K562 (cell line): ENCODE measurements around the gene DLGAP1. TPM values are rescaled to one million over a fixed set of nuclear protein-coding genes. Genes with fewer than 3 reads are reported as not detected.

ENCODE experiments used
- ELF4 ChIP-seq: fragments of 450-650 bp; formaldehyde crosslinking; IDR thresholded peaks from 2 replicates; pipeline ENCODE4 v1.4.0; 2022; ENCODE audit warnings: missing genetic modification characterization
- FOXK1 ChIP-seq: sonication (generic); formaldehyde crosslinking; IDR thresholded peaks from 2 replicates; pipeline ENCODE4 v1.8.0; 2022; ENCODE audit warnings: missing genetic modification reagents, mild to moderate bottlenecking, borderline replicate concordance
- PTTG1 ChIP-seq: fragments of 450-650 bp; IDR thresholded peaks from 2 replicates; pipeline ENCODE4 v1.6.1; 2016; ENCODE audit warnings: low read depth, mild to moderate bottlenecking, missing genetic modification characterization, missing compliant biosample characterization
- RAD21 ChIP-seq, 2 experiments: fragments of 250-450 bp in 1 of 2; fragments of 450-650 bp in 1 of 2; sonication (Bioruptor Pico) in 1 of 2; formaldehyde crosslinking in 1 of 2; IDR thresholded peaks in 1 of 2; conservative IDR thresholded peaks in 1 of 2; 2 replicates each; pipeline versions ENCODE4 v1.4.0 to v1.8.0; 2020 to 2022; ENCODE audit warnings: mild to moderate bottlenecking in 2 of 2, moderate library complexity in 1 of 2
- RBBP5 ChIP-seq: fragments of 200-600 bp; sonication (generic); IDR thresholded peaks from 2 replicates; pipeline ENCODE4 v1.6.1; 2012; ENCODE audit warnings: borderline replicate concordance, mild to moderate bottlenecking, low read length, control low read depth, inconsistent platforms; ENCODE audit not compliant: insufficient read depth, poor library complexity, severe bottlenecking
- RFX1 ChIP-seq: fragments of 450-650 bp; IDR thresholded peaks from 2 replicates; pipeline ENCODE4 v1.6.1; 2016; ENCODE audit warnings: mild to moderate bottlenecking, moderate library complexity
- SMAD4 ChIP-seq: fragments of 250-450 bp; sonication (Bioruptor Pico); conservative IDR thresholded peaks from 2 replicates; pipeline ENCODE4 v1.8.0; 2021; ENCODE audit warnings: inconsistent platforms, mild to moderate bottlenecking, moderate library complexity
- TBL1XR1 ChIP-seq, 2 experiments: IDR thresholded peaks; 2 replicates each; pipeline ENCODE4 v1.6.1; 2012; ENCODE audit warnings: improper control_type of control experiment in 2 of 2, low read length in 2 of 2, mild to moderate bottlenecking in 1 of 2
- ZNF253 ChIP-seq: fragments of 250-450 bp; sonication (Bioruptor Pico); conservative IDR thresholded peaks from 2 replicates; pipeline ENCODE4 v1.6.1; 2021; ENCODE audit warnings: mild to moderate bottlenecking
- polyA plus RNA-seq, 8 experiments: library from polyadenylated mRNA; depleted of rRNA in 4 of 8; stranded (reverse) in 5 of 8; unstranded in 3 of 8; fragments of >200 nt; fragmentation: Nextera tagmentation in 2 of 8; fragmentation: Illumina TruSeq in 1 of 8; extraction: Ambion mirVana in 2 of 8; extraction: Trizol in 1 of 8; gene quantifications; 2 replicates each; pipeline versions ENCODE4 v1.2.1 to v1.2.3, GENCODE V29; 2011 to 2014; ENCODE audit warnings: inconsistent platforms in 1 of 8, missing spikeins in 1 of 8
- total RNA-seq, 7 experiments: library from RNA; depleted of rRNA in 6 of 7; stranded (reverse); fragments of >200 nt in 6 of 7; fragmentation: Illumina TruSeq in 2 of 7; extraction: Trizol in 2 of 7; gene quantifications; 2 replicates each; pipeline versions ENCODE4 v1.2.1 to v1.2.3, GENCODE V29; 2011 to 2021; ENCODE audit warnings: low replicate concordance in 1 of 7
- TF ChIP-seq, protein P1 (sequence below): fragments of 450-650 bp; IDR thresholded peaks from 2 replicates; pipeline ENCODE4 v1.6.1; 2018; ENCODE audit warnings: mild to moderate bottlenecking, low read depth; ENCODE audit not compliant: partially characterized antibody
- TF ChIP-seq, protein P2 (sequence below): fragments of 450-650 bp; formaldehyde crosslinking; IDR thresholded peaks from 2 replicates; pipeline ENCODE4 v1.4.0; 2022; ENCODE audit warnings: missing genetic modification characterization
- TF ChIP-seq, protein P3 (sequence below): fragments of 250-450 bp; sonication (Bioruptor Pico); IDR thresholded peaks from 2 replicates; pipeline ENCODE4 v1.5.0; 2020; ENCODE audit warnings: mild to moderate bottlenecking, borderline replicate concordance
- TF ChIP-seq, protein P4 (sequence below): IDR thresholded peaks from 2 replicates; pipeline ENCODE4 v1.6.1; 2016; ENCODE audit warnings: missing genetic modification characterization, missing compliant biosample characterization
- TF ChIP-seq, protein P5 (sequence below): fragments of 250-450 bp; sonication (Bioruptor Pico); IDR thresholded peaks from 2 replicates; pipeline ENCODE4 v1.8.0; 2021; ENCODE audit warnings: mild to moderate bottlenecking, moderate library complexity
- TF ChIP-seq, protein P6 (sequence below): sonication (generic); formaldehyde crosslinking; IDR thresholded peaks from 2 replicates; pipeline ENCODE4 v1.8.1; 2022; ENCODE audit warnings: missing genetic modification reagents

The DLGAP1 gene
- total and polyA plus RNA-seq, 9 of the 15 experiments (the other 6 are each of a cell fraction or from before 2014, with no cell fraction given): 0.04 to 0.22 (median 0.08) TPM

DNA sequence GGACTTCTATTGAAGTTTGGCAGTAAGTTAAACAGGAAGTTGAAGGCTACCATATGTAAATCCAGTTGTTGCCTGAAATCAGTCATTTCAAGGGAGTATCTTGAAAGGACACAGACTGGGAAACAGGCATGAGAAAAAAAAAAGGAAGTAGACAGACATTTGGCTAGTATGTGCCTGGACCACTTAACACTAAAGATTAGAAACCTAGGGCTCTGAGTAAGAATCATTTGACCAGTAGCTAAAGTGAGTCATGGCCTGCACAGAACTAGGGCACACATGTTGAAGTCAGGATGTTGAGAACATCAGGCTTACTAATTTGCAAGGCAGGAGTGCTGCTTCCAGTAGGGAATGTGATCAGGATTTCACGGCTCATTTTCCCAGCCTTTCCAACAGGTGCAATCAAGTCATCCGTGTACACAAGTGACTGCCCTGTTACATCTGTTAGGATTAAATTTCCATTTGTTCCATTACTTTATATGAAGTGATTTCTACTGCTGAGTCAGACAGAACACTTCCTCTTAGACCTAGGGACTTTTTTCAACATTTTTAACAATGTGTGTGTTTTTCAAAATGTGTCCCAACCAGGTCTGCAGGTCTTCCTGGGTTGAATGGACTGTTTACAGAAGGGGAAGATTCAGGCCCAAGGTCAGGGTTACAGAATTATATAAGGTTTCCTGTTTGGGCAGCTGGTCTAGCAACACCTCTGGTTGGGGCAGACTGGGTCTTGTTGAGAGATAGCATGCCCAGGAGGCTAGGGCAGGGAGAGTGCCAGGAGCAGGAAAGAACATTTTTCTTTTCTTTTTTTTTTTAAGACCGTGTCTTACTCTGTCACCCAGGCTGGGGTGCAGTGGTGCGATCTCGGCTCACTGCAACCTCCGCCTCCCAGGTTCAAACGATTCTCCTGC lies 859.5 kb downstream of the DLGAP1 start (continued):
- TF ChIP-seq, protein P1, sequence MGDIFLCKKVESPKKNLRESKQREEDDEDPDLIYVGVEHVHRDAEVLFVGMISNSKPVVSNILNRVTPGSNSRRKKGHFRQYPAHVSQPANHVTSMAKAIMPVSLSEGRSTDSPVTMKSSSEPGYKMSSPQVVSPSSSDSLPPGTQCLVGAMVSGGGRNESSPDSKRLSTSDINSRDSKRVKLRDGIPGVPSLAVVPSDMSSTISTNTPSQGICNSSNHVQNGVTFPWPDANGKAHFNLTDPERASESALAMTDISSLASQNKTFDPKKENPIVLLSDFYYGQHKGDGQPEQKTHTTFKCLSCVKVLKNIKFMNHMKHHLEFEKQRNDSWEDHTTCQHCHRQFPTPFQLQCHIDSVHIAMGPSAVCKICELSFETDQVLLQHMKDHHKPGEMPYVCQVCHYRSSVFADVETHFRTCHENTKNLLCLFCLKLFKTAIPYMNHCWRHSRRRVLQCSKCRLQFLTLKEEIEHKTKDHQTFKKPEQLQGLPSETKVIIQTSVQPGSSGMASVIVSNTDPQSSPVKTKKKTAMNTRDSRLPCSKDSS: no peak
- peak; percentile 78 for TF ChIP-seq SMAD4 (CRISPR knock-in tag)
- TF ChIP-seq, protein P2, sequence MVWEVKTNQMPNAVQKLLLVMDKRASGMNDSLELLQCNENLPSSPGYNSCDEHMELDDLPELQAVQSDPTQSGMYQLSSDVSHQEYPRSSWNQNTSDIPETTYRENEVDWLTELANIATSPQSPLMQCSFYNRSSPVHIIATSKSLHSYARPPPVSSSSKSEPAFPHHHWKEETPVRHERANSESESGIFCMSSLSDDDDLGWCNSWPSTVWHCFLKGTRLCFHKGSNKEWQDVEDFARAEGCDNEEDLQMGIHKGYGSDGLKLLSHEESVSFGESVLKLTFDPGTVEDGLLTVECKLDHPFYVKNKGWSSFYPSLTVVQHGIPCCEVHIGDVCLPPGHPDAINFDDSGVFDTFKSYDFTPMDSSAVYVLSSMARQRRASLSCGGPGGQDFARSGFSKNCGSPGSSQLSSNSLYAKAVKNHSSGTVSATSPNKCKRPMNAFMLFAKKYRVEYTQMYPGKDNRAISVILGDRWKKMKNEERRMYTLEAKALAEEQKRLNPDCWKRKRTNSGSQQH (CRISPR knock-in tag): 0 out of 2 replicates have a peak, but pooled peaks have one; percentile 8
- TF ChIP-seq, protein P3, sequence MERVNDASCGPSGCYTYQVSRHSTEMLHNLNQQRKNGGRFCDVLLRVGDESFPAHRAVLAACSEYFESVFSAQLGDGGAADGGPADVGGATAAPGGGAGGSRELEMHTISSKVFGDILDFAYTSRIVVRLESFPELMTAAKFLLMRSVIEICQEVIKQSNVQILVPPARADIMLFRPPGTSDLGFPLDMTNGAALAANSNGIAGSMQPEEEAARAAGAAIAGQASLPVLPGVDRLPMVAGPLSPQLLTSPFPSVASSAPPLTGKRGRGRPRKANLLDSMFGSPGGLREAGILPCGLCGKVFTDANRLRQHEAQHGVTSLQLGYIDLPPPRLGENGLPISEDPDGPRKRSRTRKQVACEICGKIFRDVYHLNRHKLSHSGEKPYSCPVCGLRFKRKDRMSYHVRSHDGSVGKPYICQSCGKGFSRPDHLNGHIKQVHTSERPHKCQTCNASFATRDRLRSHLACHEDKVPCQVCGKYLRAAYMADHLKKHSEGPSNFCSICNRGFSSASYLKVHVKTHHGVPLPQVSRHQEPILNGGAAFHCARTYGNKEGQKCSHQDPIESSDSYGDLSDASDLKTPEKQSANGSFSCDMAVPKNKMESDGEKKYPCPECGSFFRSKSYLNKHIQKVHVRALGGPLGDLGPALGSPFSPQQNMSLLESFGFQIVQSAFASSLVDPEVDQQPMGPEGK (CRISPR knock-in tag): no peak
- TF ChIP-seq RFX1: no peak
- peak; percentile 60; the same call in 1 of the 2 replicates for TF ChIP-seq PTTG1 (tag)
- TF ChIP-seq FOXK1 (CRISPR knock-in tag): no peak
- TF ChIP-seq, protein P4, sequence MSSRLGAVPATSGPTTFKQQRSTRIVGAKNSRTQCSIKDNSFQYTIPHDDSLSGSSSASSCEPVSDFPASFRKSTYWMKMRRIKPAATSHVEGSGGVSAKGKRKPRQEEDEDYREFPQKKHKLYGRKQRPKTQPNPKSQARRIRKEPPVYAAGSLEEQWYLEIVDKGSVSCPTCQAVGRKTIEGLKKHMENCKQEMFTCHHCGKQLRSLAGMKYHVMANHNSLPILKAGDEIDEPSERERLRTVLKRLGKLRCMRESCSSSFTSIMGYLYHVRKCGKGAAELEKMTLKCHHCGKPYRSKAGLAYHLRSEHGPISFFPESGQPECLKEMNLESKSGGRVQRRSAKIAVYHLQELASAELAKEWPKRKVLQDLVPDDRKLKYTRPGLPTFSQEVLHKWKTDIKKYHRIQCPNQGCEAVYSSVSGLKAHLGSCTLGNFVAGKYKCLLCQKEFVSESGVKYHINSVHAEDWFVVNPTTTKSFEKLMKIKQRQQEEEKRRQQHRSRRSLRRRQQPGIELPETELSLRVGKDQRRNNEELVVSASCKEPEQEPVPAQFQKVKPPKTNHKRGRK (tag): no peak
- TF ChIP-seq, protein P5, sequence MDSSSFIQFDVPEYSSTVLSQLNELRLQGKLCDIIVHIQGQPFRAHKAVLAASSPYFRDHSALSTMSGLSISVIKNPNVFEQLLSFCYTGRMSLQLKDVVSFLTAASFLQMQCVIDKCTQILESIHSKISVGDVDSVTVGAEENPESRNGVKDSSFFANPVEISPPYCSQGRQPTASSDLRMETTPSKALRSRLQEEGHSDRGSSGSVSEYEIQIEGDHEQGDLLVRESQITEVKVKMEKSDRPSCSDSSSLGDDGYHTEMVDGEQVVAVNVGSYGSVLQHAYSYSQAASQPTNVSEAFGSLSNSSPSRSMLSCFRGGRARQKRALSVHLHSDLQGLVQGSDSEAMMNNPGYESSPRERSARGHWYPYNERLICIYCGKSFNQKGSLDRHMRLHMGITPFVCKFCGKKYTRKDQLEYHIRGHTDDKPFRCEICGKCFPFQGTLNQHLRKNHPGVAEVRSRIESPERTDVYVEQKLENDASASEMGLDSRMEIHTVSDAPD (CRISPR knock-in tag): peak; percentile 44; the same call in 1 of the 2 replicates
- peak; percentile 63; the same call in 1 of the 2 replicates for TF ChIP-seq ELF4
- TF ChIP-seq, protein P6, sequence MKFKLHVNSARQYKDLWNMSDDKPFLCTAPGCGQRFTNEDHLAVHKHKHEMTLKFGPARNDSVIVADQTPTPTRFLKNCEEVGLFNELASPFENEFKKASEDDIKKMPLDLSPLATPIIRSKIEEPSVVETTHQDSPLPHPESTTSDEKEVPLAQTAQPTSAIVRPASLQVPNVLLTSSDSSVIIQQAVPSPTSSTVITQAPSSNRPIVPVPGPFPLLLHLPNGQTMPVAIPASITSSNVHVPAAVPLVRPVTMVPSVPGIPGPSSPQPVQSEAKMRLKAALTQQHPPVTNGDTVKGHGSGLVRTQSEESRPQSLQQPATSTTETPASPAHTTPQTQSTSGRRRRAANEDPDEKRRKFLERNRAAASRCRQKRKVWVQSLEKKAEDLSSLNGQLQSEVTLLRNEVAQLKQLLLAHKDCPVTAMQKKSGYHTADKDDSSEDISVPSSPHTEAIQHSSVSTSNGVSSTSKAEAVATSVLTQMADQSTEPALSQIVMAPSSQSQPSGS (CRISPR knock-in tag): no peak
- no peak; a peak in 4 of 4 replicates for TF ChIP-seq RAD21 (CRISPR knock-in tag; conservative IDR thresholded peaks at IDR 0.05 in 1 of 2, IDR thresholded peaks at IDR 0.05 in 1 of 2)
- peak; percentile 9 for TF ChIP-seq RBBP5
- 0 out of 2 replicates have a peak, but pooled peaks have one; percentile 7 for TF ChIP-seq ZNF253
- TF ChIP-seq TBL1XR1 (IDR thresholded peaks at IDR 0.05; ENCODE audit: low read length in 2 of 2): peak in 1 of 2 experiments; percentile 83; a peak in 2 of 4 replicates
